GM21717 (cell line): ENCODE measurements around the gene LHB.
"Not testable (repeated sequence)": the region's sequence is repeated elsewhere in the genome, so short reads cannot be mapped to it uniquely, and the experiment has no call there.

ENCODE experiments used
- ATAC-seq: cut with Tn5 transposase; IDR thresholded peaks from one replicate; pipeline ENCODE4 v1.9.1; 2021; ENCODE audit warnings: mild to moderate bottlenecking, moderate library complexity; ENCODE audit not compliant: unreplicated experiment

LHB gene

GRCh38 chr19:49017041-49017665 lies at the start of gene LHB:
TSS of gene LHB (minus strand) at chr19:49017091. CDS start at chr19:49017081, 10 bp downstream.
- ATAC-seq: no peak

- no peak for ATAC-seq
Measured at GRCh38 chr19:49065905-49066512, 49.1 kb upstream of the LHB start.

- no peak for ATAC-seq
Measured at GRCh38 chr19:49064768-49065611, 48.1 kb upstream of the LHB start, which contains the start of gene NTF4. TSS of gene NTF4 (minus strand) at chr19:49064818. CDS start at chr19:49061997, 2,821 bp downstream.

GRCh38 chr19:49064029-49064629 lies 47.2 kb upstream of the LHB start:
- ATAC-seq: no peak

GRCh38 chr19:49061445-49061844 lies 44.6 kb upstream of the LHB start:
- no peak for ATAC-seq

GRCh38 chr19:49061000-49061399 lies 44.1 kb upstream of the LHB start:
- ATAC-seq: no peak

GRCh38 chr19:49059053-49059452 lies 42.2 kb upstream of the LHB start:
- no peak for ATAC-seq

- ATAC-seq: no peak
Measured at GRCh38 chr19:49058562-49058961, 41.7 kb upstream of the LHB start.

- no peak for ATAC-seq
Measured at GRCh38 chr19:49057636-49058234, 40.8 kb upstream of the LHB start, which contains the start of gene CGB7. TSS of gene CGB7 (minus strand) at chr19:49057749. CDS start at chr19:49055375, 2,374 bp downstream.

- ATAC-seq: not testable (repeated sequence)
Measured at GRCh38 chr19:49056902-49057596, 40.2 kb upstream of the LHB start.

- no peak for ATAC-seq
Measured at GRCh38 chr19:49056101-49056901, 39.4 kb upstream of the LHB start.

- not testable (repeated sequence) for ATAC-seq
Measured at GRCh38 chr19:49050376-49051033, 33.6 kb upstream of the LHB start.

GRCh38 chr19:49049834-49050233 lies 32.9 kb upstream of the LHB start:
- ATAC-seq: not testable (repeated sequence)

- not testable (repeated sequence) for ATAC-seq
Measured at GRCh38 chr19:49049011-49049410, 32.1 kb upstream of the LHB start, which contains the start of gene CGB8. TSS of gene CGB8 (minus strand) at chr19:49049111. CDS start at chr19:49048739, 372 bp downstream.

- not testable (repeated sequence) for ATAC-seq
Measured at GRCh38 chr19:49043548-49043947, 26.7 kb upstream of the LHB start, which contains the start of gene CGB5. TSS of gene CGB5 (plus strand) at chr19:49043848. CDS start at chr19:49044210, 362 bp downstream.

GRCh38 chr19:49042666-49043065 lies 25.8 kb upstream of the LHB start:
- not testable (repeated sequence) for ATAC-seq

- no peak for ATAC-seq
Measured at GRCh38 chr19:49042177-49042576, 25.3 kb upstream of the LHB start.

- ATAC-seq: not testable (repeated sequence)
Measured at GRCh38 chr19:49039736-49040135, 22.8 kb upstream of the LHB start.
